HG03039 (cell line): ENCODE measurements around the gene ANKZF1.

ENCODE experiments used
- ATAC-seq: cut with Tn5 transposase; IDR thresholded peaks from one replicate; pipeline ENCODE4 v1.9.1; 2021; ENCODE audit warnings: mild to moderate bottlenecking, moderate library complexity; ENCODE audit not compliant: unreplicated experiment

ANKZF1 gene

GRCh38 chr2:219279151-219279915, 49.7 kb downstream of the ANKZF1 start, which contains the start of gene DNAJB2:
Gene DNAJB2 (plus strand): TSS chr2:219279366. CDS start chr2:219279834, 468 bp downstream.
- peak; percentile 88 for ATAC-seq

- ATAC-seq = no peak
These were observed 50.4 kb downstream of the ANKZF1 start for GRCh38 chr2:219279916-219280516.

- no peak for ATAC-seq
These were observed 51.0 kb downstream of the ANKZF1 start for GRCh38 chr2:219280651-219281050.

- no peak for ATAC-seq
These were observed 52.0 kb downstream of the ANKZF1 start for GRCh38 chr2:219281588-219281987.

- no peak for ATAC-seq
These were observed 52.8 kb downstream of the ANKZF1 start for GRCh38 chr2:219282375-219282774.

- no peak for ATAC-seq
These were observed 53.5 kb downstream of the ANKZF1 start for GRCh38 chr2:219282943-219283581.

- no peak for ATAC-seq
These were observed 55.1 kb downstream of the ANKZF1 start for GRCh38 chr2:219284501-219285372.

- no peak for ATAC-seq
These were observed 55.7 kb downstream of the ANKZF1 start for GRCh38 chr2:219285373-219285735.

GRCh38 chr2:219285894-219286425, 56.4 kb downstream of the ANKZF1 start:
- no peak for ATAC-seq
